GM18868 (cell line): ENCODE measurements around the gene EPHB3.

Experiments used
- ATAC-seq: cut with Tn5 transposase; IDR thresholded peaks from one replicate; pipeline ENCODE4 v1.9.1; 2021; ENCODE audit warnings: mild to moderate bottlenecking, moderate library complexity; ENCODE audit not compliant: unreplicated experiment

The EPHB3 gene

GRCh38 chr3:184561061-184561912 lies at the start of gene EPHB3:
EPHB3 (plus strand) TSS chr3:184561785; CDS start chr3:184562236, 451 bp downstream.
- peak; percentile 84 for ATAC-seq

GRCh38 chr3:184512621-184513020 lies 49.0 kb upstream of the EPHB3 start:
- no peak for ATAC-seq

- no peak for ATAC-seq
These were observed 48.1 kb upstream of the EPHB3 start for GRCh38 chr3:184513276-184514170.

GRCh38 chr3:184514171-184514490 lies 47.5 kb upstream of the EPHB3 start:
- no peak for ATAC-seq

GRCh38 chr3:184523825-184524615 lies 37.6 kb upstream of the EPHB3 start:
- ATAC-seq, result no peak

- ATAC-seq, result no peak
These were observed 36.6 kb upstream of the EPHB3 start for GRCh38 chr3:184524981-184525336.

- no peak for ATAC-seq
These were observed 36.1 kb upstream of the EPHB3 start for GRCh38 chr3:184525337-184526087.

- no peak for ATAC-seq
These were observed 35.5 kb upstream of the EPHB3 start for GRCh38 chr3:184526088-184526433.

- ATAC-seq, result no peak
These were observed 29.8 kb upstream of the EPHB3 start for GRCh38 chr3:184531626-184532280.

GRCh38 chr3:184532940-184533732 lies 28.4 kb upstream of the EPHB3 start:
- no peak for ATAC-seq

- ATAC-seq, result no peak
These were observed 23.5 kb upstream of the EPHB3 start for GRCh38 chr3:184537885-184538665.

GRCh38 chr3:184538666-184539431 lies 22.7 kb upstream of the EPHB3 start:
- ATAC-seq, result no peak

GRCh38 chr3:184539801-184540435 lies 21.7 kb upstream of the EPHB3 start:
- no peak for ATAC-seq

- peak; percentile 47 for ATAC-seq
These were observed 20.6 kb upstream of the EPHB3 start for GRCh38 chr3:184540777-184541681.

- ATAC-seq, result no peak
These were observed 19.6 kb upstream of the EPHB3 start for GRCh38 chr3:184541886-184542562.

- no peak for ATAC-seq
These were observed 19.0 kb upstream of the EPHB3 start for GRCh38 chr3:184542577-184542976.
